GM12891 (cell line): ENCODE results near the gene CDK9.

ENCODE experiments used
- POLR2A ChIP-seq: IDR thresholded peaks from 2 replicates; pipeline ENCODE4 v1.6.1; 2011; ENCODE audit warnings: low read depth, low read length, control low read depth
- POLR2AphosphoS5 ChIP-seq: IDR thresholded peaks from 2 replicates; pipeline ENCODE4 v1.6.1; 2011; ENCODE audit warnings: low read depth, low read length, control low read depth
- POU2F2 ChIP-seq: IDR thresholded peaks from 2 replicates; pipeline ENCODE4 v1.6.1; 2011; ENCODE audit warnings: low read depth, mild to moderate bottlenecking, control low read depth, low read length, moderate library complexity
- TAF1 ChIP-seq: IDR thresholded peaks from 2 replicates; pipeline ENCODE4 v1.6.1; 2011; ENCODE audit warnings: low read depth, low read length, control low read depth

DNA sequence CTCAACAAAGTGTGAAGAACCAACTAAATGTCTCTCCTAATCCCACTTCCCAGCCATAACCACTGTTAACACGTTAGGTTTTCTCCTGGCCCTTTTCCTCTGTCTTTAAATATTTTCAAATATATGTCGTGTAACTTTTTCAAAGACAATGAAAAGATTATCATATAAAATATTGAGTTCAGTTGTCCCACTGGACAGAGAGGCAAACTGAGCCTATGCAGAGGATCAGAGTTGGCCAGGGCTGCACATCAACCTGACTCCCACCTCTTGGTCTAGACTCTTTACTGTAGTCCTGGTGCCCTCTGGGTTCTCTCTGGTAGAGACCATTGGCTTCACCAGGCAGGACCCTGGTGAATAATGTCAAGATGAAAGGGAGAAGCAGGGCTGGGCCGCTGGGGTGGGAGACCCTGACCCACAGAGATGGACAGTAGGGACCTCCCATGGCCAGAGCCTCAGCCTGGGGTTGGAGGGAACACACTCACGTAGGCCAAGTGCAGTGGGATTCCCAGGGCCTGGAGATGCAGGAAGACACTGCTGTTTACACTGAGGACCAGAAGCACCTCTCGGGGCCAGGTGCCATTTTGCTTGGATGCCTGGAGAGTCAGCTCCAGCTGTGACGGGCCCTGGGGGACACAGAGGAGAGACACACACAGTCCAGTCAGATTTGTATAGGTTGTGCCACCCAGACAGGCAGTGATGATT lies 43.5 kb downstream of the CDK9 start:
- TF ChIP-seq TAF1 (no peak), POLR2A (no peak), POLR2AphosphoS5 (no peak), POU2F2 (no peak)
